Activated effector memory CD4-positive, alpha-beta T cell treated with Interleukin-2 at 50 U/mL for 16 hours (primary cell): ENCODE results near the gene DES.
"Not testable (repeated sequence)": the region's sequence is repeated elsewhere in the genome, so short reads cannot be mapped to it uniquely, and the experiment has no call there.

ENCODE experiments used
- DNase-seq: peaks from one replicate; pipeline ENCODE4 v3.0.0-alpha.2; 2020

DES gene

GRCh38 chr2:219418155-219419011, at the start of gene DES:
DES (plus strand) TSS chr2:219418377; CDS start chr2:219418463, 86 bp downstream.
- DNase-seq: no peak

- DNase-seq: no peak
These were observed 49.4 kb upstream of the DES start for GRCh38 chr2:219368690-219369191.

GRCh38 chr2:219369447-219369861, 48.7 kb upstream of the DES start:
- DNase-seq: no peak

- no peak for DNase-seq
These were observed 39.9 kb upstream of the DES start for GRCh38 chr2:219378163-219378851.

GRCh38 chr2:219380926-219381325, 37.3 kb upstream of the DES start:
- DNase-seq: no peak

GRCh38 chr2:219381448-219381847, 36.7 kb upstream of the DES start:
- no peak for DNase-seq

GRCh38 chr2:219384083-219384713, 34.0 kb upstream of the DES start:
- no peak for DNase-seq

- DNase-seq: no peak
These were observed 33.3 kb upstream of the DES start for GRCh38 chr2:219384859-219385258.

- DNase-seq: no peak
These were observed 32.1 kb upstream of the DES start for GRCh38 chr2:219385958-219386520.

- DNase-seq: no peak
These were observed 31.5 kb upstream of the DES start for GRCh38 chr2:219386532-219387280.

GRCh38 chr2:219387306-219388120, 30.7 kb upstream of the DES start, which contains the start of gene DNPEP:
DNPEP (minus strand) TSS chr2:219387912; CDS start chr2:219387794, 118 bp downstream.
- peak; percentile 94 for DNase-seq

- peak; percentile 99 for DNase-seq
These were observed 29.9 kb upstream of the DES start for GRCh38 chr2:219388121-219388906.

- DNase-seq: no peak
These were observed 29.3 kb upstream of the DES start for GRCh38 chr2:219388907-219389156.

GRCh38 chr2:219392754-219393153, 25.4 kb upstream of the DES start:
- no peak for DNase-seq

GRCh38 chr2:219395056-219395455, 23.1 kb upstream of the DES start:
- not testable (repeated sequence) for DNase-seq

- no peak for DNase-seq
These were observed 22.6 kb upstream of the DES start for GRCh38 chr2:219395609-219396008.

- no peak for DNase-seq
These were observed 21.2 kb upstream of the DES start for GRCh38 chr2:219396863-219397457.

GRCh38 chr2:219398721-219399363, 19.3 kb upstream of the DES start:
- DNase-seq: no peak

- DNase-seq: no peak
These were observed 18.3 kb upstream of the DES start for GRCh38 chr2:219399716-219400478.
